DMS 273 (cell line): Measurements from ENCODE around the gene HDGFL2.
A peak's percentile ranks its signal among the peaks of the same experiment; 100 is the strongest.

Source experiments
- DNase-seq: peaks from one replicate; lab custom pipeline; 2025; ENCODE audit not compliant: unreplicated experiment; lab: John Stamatoyannopoulos, UW

HDGFL2 gene

DNA sequence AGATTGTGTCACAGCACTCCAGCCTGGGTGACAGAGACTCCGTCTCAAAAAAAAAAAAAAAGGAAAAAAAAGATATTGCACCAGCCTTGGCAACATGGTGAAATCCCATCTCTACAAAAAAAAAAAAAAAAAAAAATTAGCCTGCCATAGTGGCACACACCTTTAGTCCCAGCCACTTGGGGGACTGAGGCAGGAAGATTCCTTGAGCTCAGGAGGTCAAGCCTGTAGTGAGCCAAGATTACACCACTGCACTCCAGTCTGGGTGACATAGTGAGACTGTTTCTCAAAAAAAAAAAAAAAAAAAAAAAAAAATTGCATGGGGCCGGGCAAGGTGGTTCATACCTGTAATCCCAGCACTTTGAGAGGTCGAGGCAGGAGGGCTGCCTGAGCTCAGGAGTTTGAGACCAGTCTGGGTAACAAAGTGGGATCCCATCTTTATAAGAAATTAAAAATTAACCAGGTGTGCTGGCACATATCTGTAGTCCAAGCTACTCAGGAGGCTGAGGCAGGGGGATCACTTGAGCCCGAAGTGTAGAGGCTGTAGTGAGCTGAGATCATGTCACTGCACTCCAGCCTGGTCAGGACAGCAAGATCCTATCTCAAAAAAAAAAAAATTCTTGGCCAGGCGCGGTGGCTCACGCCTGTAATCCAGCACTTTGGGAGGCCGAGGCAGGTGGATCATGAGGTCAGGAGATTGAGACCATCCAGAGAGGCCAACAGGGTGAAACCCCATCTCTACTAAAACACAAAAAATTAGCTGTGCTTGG is 7.1 kb upstream of the HDGFL2 start:
- DNase-seq = no peak

DNA sequence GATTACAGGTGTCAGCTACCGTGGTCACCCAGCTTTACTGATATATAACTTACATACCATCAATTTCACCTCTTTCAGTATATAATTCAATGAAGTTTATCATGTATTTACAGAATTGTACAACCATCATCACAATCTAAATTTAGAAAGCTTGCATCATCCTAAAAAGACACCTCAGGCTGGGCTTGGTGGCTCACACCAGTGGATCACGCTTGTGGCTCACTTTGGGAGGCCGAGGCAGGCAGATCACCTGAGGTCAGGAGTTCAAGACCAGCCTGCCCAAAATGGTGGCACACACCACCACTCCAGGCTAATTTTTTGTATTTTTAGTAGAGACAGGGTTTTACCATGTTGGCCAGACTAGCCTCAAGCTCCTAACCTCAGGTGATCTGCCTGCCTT is 4.3 kb upstream of the HDGFL2 start:
- no peak for DNase-seq

DNA sequence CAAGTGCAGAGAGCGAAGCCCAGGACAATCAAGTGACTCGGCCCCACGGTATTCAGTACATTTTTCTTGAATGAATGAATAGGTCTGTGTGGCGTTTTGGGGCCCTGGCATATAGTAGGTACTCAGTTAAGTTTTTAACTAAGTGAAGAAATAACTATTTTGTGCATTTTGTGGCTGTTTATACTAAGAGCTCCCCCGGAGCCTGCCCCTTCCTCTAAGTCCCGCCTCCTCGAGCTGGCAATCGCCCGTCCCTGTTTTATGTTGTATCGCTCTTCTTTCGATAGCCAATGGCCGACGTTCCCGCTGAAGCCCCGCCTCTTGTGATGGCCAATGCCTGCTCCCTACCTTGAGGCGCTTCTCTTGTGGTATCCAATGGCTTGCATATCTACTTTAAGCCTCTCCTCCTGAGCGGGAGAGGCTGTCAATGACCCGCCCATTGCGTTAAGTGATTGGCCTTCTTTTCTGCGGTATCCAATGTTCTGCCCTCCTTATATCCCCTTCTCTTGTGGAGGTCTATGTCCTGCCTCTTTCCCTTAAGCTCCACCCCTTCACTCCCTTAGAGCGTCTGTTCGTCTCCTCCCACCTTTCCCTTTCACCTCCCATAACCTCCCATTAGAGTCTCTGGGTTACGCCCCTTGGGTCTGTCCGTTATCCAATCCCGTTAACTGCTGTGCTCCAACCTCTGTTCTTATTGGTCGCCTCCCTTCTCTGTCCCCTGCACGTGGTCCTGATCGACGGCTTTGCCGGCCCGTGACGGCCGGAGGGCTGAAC is 509 bp upstream of the HDGFL2 start:
- peak; percentile 100 for DNase-seq

DNA sequence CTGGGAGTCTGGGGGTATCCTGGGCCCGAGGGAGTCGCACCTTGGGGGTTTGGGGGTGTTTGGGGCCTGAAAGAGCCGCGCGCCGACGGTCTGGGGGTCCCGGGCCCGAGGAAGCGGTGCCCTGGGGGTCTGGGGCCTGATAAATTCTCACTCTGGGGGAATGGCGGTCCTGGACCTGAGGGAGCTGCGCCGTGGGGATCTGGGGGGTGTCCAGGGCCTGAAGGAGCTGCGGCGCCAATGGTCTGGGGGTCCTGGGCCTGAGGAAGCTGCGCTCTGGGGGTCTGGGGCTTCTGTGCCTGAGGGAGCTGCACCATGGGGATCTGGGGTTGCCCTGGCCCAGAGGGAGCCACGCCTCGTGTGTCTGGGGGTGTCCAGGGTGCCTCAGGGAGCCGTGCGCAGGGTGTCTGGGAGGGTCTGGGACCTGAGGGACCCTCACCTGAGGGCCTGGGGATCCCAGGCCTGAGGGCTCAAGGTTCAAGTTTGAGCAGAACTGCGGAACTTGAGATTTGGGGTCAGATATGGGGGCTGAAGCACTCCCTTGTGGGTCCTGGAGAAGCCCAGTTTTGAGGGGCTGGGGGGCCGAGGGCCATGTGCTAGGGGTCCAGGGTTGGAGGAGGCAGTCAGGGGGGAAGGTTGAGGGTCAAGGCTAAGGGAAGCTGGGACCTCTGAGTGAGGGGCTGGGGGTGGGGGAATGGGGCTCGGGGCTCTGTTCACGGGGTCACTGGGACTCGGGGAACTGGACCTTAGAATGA is 1.1 kb downstream of the HDGFL2 start:
- DNase-seq = no peak

DNA sequence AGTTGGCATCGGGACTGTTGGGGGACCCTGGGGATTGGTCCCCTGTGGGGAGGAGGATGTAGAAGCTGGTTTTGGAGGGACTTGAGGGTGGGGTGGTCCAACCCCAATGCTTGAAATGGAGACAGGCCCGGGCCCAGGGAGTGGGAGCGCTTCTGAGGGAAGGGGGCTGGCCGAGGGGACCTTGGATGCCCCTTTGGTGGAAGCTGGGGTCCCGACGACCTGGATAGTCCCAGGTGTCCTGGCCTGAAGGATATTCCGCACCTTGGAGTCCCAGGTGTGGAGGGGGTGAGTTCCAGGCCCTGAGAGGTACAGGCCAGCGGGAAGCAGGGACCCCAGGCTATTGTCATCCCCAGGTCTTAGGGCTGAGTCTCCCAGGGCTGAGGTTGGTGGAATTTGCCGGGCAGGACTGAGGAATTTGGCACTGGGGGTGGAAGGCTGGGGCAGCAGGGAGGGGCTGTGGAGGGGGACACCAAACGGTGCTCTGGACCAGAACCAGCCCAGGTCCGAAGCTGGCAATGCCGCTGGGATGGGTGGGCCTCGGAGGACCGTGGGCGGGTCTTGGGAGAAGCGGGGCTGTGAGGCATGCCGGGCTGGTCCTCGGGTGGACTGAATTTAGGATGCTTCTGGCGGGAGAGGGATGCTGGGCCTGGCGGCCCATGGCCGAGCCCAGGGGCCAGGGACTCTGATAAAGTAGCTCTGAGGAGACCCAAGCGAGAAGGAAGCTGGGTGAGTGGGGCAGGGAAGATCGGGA is 1.8 kb downstream of the HDGFL2 start:
- DNase-seq = no peak

DNA sequence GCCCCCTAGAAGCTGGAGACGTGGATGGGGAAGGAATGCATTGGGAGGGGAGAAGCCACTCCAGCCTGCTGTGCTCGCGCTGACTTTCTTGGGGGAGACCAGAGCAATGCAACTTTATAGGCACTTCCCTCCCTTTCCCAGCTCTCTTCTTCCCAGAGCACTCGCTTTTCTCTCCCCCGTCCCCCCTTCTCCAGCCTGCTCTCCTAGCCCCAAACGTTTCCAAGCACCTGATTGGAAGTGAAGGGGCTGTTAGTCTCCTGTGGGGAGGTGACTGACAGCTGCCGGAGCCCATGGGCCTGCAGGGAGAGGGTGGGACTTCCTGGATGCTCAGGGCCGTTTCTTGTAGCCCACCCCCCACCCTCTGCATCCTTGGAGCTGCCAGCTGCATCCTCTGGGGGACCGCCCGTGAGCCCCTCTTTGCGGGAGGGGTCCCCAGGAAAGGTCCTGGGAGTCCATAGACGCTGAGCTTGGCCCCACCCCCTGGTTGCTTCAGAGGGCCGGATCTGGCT is 2.5 kb downstream of the HDGFL2 start:
- peak; percentile 62 for DNase-seq

DNA sequence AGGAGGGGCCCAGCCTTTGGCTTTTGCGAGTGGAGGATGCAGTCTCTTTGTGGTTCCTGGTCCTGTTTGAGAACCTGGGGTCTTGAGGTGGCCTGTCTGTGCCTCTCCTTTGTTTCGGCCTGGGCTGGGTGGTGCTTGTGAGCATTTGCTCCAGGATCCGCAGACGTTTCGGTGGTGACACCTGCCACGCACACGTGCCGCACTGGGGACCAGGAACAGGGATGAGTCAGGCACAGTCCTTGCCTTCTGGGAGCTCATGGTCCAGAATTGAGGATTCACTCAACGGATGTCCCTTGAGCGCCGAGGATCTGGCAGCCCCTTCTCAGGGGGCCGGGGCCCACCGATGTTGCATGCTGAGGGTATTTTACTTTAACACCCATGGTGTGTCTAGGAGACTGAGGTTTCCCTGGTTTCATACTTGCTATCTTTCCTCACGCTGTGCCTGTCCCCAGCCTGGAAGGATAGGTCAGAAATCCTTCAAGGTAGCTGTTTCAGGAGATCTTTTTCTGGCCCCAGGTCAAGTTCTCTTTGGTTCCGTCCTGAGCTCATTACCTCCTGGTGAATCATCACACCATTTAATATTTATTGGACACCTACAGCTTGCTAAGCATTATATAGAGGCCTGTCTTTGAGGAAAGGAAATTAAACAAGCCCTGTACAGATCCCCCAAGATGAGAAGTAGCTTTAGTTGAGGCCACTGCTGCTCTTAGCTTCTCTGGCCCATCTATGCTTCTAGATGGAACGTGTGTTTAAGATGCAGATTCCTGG is 5.1 kb downstream of the HDGFL2 start:
- DNase-seq = no peak

DNA sequence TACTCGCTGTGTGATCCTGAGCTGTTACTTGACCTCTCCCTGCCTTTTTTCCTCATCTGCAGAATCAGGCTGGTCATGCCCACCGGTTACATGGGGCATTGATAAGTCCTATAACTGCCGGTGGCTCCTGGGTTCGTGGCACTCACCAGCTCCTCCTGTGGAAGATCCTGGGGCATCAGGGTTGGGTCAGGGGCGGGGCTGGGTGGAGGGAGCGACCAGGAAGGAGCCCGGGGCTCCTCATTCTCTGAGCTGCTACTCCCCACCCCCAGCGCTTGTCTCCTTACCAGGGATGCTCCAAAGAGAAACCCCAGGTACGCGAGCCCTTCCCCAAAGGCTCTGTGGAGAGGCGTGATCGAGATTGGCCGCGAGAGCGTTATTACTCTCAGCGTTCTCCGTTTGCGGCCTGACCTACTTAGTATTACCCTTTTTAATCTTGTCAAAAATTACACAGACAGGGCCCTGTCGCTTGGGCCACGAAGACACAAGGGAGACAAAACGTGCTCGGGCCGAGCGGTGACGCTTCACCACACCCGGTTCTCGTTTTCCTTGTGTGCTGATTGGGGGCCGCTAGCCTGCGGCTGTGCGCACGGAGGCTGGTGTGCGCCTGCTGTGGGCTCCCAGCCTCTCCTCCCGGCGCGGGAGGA is 10.7 kb downstream of the HDGFL2 start:
- DNase-seq = no peak

DNA sequence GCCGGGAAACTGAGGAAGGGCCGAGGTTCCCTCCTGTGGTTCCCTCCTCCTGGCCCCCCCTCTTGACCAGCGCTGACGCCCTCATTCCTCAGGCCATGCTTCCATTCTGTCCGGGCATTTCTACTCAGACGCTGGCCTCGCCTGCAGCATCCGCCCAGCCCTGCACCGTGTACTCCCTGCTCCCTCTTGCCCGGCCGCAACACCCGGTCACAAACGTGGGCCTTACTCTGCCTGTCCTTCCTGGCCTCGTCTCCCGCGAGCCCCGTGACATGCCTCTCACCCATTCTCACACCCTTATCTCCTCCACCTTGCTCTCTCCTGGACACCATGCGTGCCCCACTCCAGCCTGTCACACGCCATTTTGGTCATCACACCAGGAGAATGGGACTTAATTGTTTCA is 11.3 kb downstream of the HDGFL2 start:
- DNase-seq = no peak

DNA sequence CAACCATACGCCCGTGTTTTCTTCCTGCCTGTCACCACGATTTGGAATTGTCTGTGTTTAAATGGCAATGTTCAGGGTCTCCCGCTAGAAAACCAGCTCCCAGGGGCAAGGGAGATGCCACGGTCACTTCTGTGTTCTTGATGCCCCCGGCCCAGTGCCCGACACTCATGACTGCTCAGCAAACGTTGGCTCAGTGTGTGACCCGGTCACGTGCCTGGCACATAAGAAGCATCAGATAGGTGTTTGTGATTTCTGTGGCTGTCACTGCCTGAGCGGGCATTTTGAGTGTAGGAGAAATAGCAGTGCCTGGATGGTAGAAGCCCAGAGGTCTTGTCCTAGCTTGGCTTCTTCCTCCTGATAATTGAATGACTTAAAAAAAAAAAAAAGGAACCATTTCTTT is 15.5 kb downstream of the HDGFL2 start:
- DNase-seq = no peak

DNA sequence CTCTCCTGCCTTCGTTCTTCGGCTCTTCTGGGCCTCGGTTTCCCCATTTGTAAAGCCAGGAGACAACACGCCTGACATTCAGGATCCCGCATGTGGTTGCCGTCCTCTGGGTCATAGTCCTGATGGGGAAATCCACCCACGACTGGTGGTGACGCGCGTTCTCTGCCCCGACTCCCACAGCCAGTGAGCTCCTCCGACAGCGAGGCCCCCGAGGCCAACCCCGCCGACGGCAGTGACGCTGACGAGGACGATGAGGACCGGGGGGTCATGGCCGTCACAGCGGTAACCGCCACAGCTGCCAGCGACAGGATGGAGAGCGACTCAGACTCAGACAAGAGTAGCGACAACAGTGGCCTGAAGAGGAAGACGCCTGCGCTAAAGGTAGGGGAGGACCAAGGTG is 16.4 kb downstream of the HDGFL2 start:
- DNase-seq = no peak

DNA sequence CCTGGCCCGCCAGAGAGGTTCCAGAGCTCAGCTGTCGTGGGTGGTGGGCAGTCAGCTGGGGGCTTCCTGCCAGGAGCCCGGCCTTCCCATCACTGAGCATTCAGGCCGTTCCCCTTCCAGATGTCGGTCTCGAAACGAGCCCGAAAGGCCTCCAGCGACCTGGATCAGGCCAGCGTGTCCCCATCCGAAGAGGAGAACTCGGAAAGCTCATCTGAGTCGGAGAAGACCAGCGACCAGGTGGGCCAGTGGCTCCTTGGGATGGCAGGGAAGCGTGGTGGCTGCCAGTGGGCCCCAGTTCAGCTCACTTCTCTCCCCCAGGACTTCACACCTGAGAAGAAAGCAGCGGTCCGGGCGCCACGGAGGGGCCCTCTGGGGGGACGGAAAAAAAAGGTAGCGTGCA is 19.3 kb downstream of the HDGFL2 start:
- DNase-seq = no peak

DNA sequence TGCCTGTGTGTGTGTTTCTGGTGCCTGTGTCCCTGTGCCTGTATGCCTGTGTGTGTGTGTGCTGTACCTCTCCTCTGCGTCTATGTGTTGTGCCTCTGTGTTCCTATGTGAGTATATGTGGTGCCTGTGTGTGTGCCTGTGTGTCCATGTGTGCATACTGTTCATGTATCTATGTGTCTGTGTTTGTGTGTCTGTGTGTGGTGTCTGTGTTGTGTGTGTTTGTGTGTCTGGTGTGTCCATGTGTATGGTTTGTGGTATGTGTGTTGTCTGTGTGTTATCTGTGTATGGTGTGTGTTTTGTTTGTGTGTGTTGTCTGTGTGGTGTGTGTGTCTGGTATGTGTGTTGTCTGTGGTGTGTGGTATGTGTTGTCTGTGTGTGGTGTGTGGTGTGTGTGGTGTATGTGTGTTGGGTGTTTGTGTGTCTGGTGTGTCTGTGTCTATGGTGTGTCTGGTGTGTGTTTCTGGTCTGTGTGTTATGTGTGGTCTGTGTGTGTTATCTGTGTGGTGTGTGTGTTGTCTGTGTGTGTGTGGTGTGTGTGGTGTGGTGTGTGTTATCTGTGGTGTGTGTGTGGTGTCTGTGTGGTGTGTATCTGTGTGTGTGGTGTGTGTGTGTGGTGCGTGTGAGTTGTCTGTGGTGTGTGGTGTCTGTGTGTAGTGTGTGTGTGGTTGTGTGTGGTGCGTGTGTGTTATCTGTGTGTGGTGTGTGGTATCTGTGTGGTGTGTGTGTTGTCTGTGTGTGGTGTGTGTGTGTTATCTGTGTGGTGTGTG is 20.4 kb downstream of the HDGFL2 start:
- DNase-seq = no peak

DNA sequence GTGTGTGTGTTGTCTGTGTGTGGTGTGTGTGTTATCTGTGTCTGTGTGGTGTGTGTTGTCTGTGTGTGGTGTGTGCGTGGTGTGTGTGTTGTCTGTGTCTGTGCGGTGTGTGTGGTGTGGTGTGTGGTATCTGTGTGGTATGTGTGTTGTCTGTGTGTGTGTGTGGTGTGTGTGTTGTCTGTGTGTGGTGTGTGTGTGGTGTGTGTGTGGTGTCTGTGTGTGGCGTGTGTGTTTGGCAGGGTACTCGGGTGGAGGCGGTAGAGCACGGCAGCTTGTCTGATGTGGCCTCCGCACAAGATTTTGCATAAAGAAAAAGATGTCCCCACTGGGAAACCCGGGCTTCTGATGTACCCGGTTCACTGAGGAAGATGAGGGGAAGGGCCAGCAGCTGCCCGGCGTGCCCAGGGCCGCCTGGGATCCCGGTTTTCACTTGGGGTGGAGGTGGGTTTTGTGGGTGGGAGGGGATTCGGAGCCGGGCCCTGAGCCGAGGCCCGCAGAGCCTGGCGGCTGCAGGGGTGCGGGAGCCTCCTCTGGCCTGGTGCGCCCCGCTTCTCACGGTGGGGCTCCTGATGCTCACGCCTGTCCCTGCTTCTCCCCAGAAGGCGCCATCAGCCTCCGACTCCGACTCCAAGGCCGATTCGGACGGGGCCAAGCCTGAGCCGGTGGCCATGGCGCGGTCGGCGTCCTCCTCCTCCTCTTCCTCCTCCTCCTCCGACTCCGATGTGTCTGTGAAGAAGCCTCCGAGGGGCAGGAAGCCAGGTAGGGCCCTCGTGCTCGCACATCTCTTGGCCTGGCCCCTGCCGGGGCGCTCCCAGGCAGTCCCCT is 21.2 kb downstream of the HDGFL2 start:
- no peak for DNase-seq

DNA sequence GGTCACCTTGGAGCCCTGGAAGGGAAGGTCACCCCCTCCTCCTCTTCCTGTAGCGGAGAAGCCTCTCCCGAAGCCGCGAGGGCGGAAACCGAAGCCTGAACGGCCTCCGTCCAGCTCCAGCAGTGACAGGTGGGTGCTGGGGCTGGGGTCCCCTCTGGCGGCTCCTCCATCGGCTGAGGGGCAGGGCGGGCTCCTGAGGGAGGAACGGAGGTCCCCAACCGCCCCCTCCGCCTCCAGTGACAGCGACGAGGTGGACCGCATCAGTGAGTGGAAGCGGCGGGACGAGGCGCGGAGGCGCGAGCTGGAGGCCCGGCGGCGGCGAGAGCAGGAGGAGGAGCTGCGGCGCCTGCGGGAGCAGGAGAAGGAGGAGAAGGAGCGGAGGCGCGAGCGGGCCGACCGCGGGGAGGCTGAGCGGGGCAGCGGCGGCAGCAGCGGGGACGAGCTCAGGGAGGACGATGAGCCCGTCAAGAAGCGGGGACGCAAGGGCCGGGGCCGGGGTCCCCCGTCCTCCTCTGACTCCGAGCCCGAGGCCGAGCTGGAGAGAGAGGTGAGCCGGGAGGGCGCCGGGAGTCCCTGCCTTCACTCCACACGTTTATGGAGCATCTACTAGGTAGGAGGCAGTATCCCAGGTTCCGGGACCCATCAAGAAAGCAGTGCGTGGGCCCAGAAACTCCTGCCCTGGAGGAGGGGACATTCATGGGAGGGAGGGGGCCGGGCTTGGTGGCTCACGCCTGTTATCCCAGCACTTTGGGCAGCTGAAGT is 22.0 kb downstream of the HDGFL2 start:
- DNase-seq = no peak

DNA sequence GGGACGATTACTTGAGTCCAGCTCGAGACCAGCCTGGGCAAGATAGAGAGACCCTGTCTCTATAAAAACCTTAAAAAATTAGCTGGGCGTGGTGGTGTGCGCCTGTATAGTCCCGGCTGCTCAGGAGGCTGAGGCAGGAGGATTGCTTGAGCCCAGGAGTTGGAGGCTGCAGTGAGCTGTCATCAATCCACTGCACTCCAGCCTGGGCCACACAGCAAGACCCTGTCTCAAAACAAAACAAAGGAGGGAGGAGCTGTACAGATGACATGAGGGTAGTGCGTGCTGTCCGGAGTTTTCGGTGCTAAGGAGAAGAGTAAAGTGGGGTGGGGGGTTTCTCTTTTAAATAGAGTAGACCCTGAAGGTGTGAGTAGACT is 22.6 kb downstream of the HDGFL2 start:
- DNase-seq = no peak

DNA sequence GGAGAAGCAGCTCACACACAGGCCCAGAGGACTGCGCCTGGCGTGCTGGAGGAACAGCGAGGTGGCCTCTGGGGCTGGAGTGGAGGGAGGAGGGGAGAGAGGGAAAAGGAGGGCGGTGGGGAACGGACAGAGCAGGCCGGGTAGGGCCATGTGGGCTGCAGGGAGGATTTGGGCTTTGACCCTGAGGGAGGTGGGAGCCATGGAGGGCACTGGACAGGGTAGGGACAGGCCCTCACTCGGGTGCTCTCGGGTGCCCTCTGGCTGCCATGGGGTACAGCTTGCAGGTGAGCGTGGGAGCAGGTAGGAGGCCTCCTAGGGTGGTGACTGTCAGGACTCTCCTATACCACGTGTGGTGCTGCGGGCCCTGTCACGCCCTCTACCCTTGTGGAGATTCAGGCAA is 23.4 kb downstream of the HDGFL2 start:
- DNase-seq = no peak
